GM12875 (cell line): ENCODE data around the gene ATOH8.

Source experiments
- H3K4me3 ChIP-seq: one replicate; pipeline ENCODE4 v1.5.1; 2011; ENCODE audit warnings: low read depth, low read length, control low read depth
- TF ChIP-seq, protein P1 (sequence below): IDR thresholded peaks from 2 replicates; pipeline ENCODE4 v1.5.1; 2011; ENCODE audit warnings: low read depth, mild to moderate bottlenecking, control low read depth, inconsistent platforms, low read length, moderate library complexity, borderline replicate concordance; ENCODE audit not compliant: insufficient read depth

Gene ATOH8

GRCh38 chr2:85811180-85812093 lies 57.6 kb downstream of the ATOH8 start:
- H3K4me3 ChIP-seq: no peak overlapping the region
- TF ChIP-seq, protein P1, sequence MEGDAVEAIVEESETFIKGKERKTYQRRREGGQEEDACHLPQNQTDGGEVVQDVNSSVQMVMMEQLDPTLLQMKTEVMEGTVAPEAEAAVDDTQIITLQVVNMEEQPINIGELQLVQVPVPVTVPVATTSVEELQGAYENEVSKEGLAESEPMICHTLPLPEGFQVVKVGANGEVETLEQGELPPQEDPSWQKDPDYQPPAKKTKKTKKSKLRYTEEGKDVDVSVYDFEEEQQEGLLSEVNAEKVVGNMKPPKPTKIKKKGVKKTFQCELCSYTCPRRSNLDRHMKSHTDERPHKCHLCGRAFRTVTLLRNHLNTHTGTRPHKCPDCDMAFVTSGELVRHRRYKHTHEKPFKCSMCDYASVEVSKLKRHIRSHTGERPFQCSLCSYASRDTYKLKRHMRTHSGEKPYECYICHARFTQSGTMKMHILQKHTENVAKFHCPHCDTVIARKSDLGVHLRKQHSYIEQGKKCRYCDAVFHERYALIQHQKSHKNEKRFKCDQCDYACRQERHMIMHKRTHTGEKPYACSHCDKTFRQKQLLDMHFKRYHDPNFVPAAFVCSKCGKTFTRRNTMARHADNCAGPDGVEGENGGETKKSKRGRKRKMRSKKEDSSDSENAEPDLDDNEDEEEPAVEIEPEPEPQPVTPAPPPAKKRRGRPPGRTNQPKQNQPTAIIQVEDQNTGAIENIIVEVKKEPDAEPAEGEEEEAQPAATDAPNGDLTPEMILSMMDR: no peak

DNA sequence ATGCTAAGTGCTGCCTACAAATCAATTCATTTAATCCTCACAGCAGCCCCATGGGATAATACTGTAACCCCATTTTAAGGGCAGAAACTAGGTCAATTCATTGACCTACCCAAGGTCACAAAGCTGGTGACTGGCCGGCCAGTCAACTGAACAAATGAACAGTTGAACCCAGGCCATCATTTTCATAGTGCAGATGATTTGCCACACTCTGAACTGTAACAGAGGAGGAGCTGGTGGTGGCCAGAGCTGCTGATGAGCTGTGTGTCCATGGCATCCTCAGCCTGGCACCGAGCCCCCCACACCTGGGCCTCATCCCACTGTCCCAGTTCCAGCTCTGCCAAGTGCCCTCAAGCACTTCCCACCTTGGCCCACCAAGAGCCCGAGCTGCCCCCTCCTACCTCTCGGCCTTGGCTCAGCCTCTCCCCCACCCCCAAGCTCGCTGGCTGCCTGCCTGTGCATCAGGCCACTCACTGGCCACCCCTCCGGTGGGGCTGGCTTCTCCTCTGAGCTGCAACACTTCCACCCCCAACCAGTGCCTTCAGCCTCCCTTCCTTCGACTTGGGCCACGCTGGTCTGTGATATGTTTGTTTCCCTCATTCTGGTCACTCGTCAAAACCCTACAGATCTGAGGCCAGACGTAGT lies 58.4 kb downstream of the ATOH8 start:
- TF ChIP-seq, protein P1: no peak
- no peak overlapping the region for H3K4me3 ChIP-seq

DNA sequence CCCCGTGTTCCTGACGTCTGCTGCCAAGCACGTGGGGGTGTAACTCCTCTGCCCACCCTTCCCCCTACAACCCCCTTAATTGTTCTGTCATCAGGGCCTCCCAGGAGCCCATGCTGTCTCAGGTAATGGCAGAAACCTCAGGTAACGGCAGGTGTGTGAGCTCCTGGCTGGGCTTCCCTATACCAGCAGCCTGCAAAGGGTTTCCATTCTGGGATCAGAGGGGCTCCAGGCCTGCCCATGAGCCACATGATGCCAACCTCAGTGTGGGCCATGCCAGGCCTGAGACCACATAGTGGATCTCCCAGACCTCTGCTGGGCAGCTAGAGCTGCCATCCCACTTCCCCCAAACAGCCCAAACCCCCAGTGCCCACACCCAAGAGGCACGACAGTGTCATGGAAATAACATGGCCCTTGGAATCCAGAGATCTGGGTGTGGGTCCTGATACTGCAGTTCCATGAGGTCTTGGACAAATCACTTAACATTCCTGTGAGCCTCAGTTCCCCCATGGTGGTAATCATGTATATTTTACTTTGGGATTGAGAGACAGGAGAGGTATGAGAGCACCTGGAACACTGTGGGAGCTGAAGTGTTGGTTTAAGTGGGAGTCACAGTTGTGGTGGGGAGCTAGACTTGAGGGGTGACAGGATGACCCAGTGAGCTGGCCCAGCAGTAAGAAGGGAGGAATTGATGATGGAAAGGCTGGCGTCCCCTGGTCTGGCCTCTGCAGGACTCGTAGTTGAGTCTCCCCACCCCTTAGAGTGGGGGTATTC lies 59.6 kb downstream of the ATOH8 start:
- H3K4me3 ChIP-seq: no peak overlapping the region
- TF ChIP-seq, protein P1: no peak

- TF ChIP-seq, protein P1: peak; percentile 98
Observed at GRCh38 chr2:85813982-85814801, 60.4 kb downstream of the ATOH8 start.

DNA sequence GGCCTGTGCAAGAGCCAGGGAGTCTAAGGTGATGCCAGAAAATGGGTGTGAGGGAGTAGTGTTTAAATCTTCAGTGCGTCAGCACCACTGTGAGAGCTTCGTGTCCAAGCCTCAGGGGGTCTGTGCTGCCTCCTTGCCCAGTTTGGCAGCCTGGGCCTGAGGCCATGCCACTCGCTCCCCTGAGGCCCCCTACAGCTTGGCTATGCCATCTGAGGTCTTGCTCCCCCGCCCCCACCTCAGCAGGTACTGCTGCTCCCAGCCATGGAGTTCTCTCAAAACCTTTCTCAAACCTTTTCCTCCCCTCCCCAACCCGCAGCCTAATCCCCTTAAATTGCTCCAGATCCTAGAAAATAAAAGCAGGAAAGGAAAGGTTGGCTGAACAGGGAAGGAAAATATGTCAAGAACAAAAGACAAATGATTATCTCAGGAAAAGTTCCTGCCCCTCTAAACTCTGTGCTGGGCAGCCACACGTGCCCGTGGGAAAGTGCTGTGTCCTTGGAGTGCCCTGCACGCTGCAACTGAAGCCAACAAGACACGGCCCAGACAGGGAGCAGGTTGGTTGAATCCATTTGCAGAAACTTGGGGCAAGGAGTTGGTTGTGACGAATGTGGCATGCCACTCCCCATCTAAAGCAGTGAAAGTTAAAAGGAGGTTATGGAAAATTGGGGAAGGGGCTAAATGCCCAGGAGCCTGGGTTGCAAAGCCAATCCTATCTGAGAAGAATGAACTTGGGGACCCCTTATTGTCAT lies 61.2 kb downstream of the ATOH8 start:
- no peak overlapping the region for H3K4me3 ChIP-seq
- TF ChIP-seq, protein P1: no peak

More at GRCh38 chr2:85813982-85814801, 60.4 kb downstream of the ATOH8 start:
- no peak overlapping the region for H3K4me3 ChIP-seq
